ENCODE data around the gene PSMC6. TPM values are rescaled to one million over a fixed set of nuclear protein-coding genes. Genes with fewer than 3 reads are reported as not detected.

PSMC6 gene
- total RNA-seq, 1 donor from 2014 or later, result 77.0 TPM

DNA sequence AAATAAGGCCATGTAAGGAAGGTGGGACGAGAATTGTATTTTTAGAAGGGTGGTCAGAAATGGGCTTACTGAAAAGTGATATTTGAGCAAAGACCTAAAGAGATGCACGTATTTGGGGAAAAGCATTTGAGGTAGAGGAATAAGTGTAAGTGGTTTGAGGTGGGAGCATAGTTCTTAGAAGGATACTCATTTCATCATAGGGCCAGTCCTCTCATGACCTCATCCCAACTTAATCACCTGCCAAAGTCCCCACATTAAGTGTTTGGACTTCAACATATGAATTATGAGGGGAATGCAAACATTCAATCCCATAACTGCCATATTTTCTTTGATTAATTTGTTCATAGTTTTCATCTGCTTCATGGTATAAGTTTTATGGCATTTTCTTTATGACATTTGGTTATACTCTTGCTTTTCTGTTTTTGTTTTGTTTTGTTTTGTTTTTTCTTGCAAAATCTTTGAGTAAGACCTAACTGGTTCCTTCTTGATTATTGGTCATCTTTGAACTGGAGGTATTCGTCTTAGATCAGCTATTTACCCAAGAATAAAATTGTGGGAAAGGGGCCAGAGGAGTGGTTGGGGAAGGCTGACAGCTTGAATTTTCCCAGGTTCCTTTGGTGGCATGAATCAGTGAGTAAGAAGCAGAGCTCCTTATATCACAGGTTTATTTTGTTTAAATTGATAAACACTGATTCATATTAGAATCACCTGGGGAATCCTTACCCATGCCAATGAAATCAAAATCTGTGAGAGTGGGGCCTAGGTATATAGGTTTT is 60.2 kb downstream of the PSMC6 start:
- DNase-seq, result no peak
- Histone ChIP-seq H3K4me1 (no peaks in the 10 kb centered on the region), H3K4me3 (no peak overlapping the region), H3K27ac (replicated peaks) (no peak overlapping the region), H3K27me3 (ENCODE audit: low read depth) (no peaks in the 10 kb centered on the region), H3K9me3 (replicated peaks) (no peaks in the 10 kb centered on the region), H3K36me3 (peaks cover 59% of the 10 kb centered on the region)
- TF ChIP-seq CTCF (IDR thresholded peaks at IDR 0.05; ENCODE audit: borderline replicate concordance), result no peak
- intact Hi-C loops (cut with micrococcal nuclease), result no loop called here

- TF ChIP-seq CTCF (IDR thresholded peaks at IDR 0.05; ENCODE audit: borderline replicate concordance), result no peak
- no peaks in the 10 kb centered on the region for H3K27me3 ChIP-seq (ENCODE audit: low read depth)
- no peak overlapping the region for H3K27ac ChIP-seq (replicated peaks)
- H3K36me3 ChIP-seq, result peaks cover 81% of the 10 kb centered on the region
- H3K9me3 ChIP-seq (replicated peaks), result no peaks in the 10 kb centered on the region
- no peaks in the 10 kb centered on the region for H3K4me1 ChIP-seq
- no peak for DNase-seq
- H3K4me3 ChIP-seq, result no peak overlapping the region
- intact Hi-C loops (cut with micrococcal nuclease), result no loop called here
These were observed 62.9 kb downstream of the PSMC6 start for GRCh38 chr14:52769887-52770286.

DNA sequence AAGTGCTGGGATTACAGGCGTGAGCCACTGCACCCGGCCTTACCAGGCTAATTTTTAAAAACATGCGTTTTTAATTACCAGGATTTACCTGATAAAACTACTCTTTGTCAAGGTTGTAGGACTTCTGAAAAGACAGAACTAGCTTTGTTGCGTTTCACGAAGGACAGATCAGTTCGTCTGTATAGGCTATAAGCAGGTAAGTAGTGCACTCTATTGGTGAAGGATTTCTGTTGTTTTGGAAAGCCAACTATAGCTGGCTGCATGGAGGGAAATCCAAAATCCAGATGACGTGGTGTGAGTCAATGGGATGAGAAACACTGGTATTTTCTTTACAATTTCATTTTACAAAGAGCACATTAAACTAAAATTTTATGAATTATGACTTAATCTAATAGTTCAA is 69.8 kb downstream of the PSMC6 start:
- TF ChIP-seq CTCF (IDR thresholded peaks at IDR 0.05; ENCODE audit: borderline replicate concordance), result no peak
- H3K27ac ChIP-seq (replicated peaks), result no peak overlapping the region
- no peak overlapping the region for H3K4me3 ChIP-seq
- no peak for DNase-seq
- H3K9me3 ChIP-seq (replicated peaks), result no peaks in the 10 kb centered on the region
- intact Hi-C loops (cut with micrococcal nuclease), result no loop called here
- no peaks in the 10 kb centered on the region for H3K4me1 ChIP-seq
- no peaks in the 10 kb centered on the region for H3K27me3 ChIP-seq (ENCODE audit: low read depth)
- H3K36me3 ChIP-seq, result peaks cover 71% of the 10 kb centered on the region

Other genes starting within 250 kb of the PSMC6 start
- 3.6 TPM for gene TXNDC16, start 154.7 kb upstream of the PSMC6 start, total RNA-seq
- gene GPR137C, start 154.4 kb upstream of the PSMC6 start, total RNA-seq, result 1.2 TPM
- gene ERO1A, start 11.6 kb upstream of the PSMC6 start, total RNA-seq, result 14.6 TPM
- 13.3 TPM for gene STYX, start 23.0 kb downstream of the PSMC6 start, total RNA-seq
- gene GNPNAT1, start 84.4 kb downstream of the PSMC6 start, total RNA-seq, result 5.7 TPM
- 91.9 TPM for gene FERMT2, start 243.8 kb downstream of the PSMC6 start, total RNA-seq